ENCODE results near the gene CASQ2.

DNA sequence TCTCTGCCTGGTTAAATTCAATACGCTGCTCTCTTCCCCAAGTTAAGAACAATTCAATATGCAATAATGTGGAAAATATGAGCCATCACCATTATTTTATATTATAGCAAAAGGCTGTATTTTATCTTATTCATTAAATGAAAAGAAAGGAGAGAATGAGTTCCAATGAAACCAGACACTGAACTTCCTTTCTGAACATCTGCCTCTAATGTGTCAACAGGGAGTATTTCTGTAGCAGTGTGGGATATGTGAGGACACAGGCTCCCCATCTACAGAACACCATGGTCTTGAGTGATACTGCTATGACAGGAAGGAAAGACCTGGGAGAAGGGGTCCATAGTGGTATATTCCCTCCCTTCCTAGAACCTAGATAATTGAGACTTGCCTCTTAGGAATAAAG, 46.3 kb downstream of the CASQ2 start:
- TF ChIP-seq, protein P1, sequence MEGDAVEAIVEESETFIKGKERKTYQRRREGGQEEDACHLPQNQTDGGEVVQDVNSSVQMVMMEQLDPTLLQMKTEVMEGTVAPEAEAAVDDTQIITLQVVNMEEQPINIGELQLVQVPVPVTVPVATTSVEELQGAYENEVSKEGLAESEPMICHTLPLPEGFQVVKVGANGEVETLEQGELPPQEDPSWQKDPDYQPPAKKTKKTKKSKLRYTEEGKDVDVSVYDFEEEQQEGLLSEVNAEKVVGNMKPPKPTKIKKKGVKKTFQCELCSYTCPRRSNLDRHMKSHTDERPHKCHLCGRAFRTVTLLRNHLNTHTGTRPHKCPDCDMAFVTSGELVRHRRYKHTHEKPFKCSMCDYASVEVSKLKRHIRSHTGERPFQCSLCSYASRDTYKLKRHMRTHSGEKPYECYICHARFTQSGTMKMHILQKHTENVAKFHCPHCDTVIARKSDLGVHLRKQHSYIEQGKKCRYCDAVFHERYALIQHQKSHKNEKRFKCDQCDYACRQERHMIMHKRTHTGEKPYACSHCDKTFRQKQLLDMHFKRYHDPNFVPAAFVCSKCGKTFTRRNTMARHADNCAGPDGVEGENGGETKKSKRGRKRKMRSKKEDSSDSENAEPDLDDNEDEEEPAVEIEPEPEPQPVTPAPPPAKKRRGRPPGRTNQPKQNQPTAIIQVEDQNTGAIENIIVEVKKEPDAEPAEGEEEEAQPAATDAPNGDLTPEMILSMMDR (IDR thresholded peaks at IDR 0.05; ENCODE audit: low read length): no peak
- no peak for TF ChIP-seq EZH2 (optimal IDR thresholded peaks at IDR 0.05; ENCODE audit: low read depth, low read length)
- no peak for TF ChIP-seq EZH2phosphoT487 (IDR thresholded peaks at IDR 0.05; ENCODE audit: low read length)

All from MM.1S (cell line).